Type B pancreatic cell (in vitro differentiated cells): ENCODE results near the gene PACC1. TPM values are rescaled to one million over a fixed set of nuclear protein-coding genes. Genes with fewer than 3 reads are reported as not detected.

Experiments used
- DNase-seq: peaks from one replicate; pipeline ENCODE4 v3.0.0; 2021; ENCODE audit warnings: mixed read lengths; ENCODE audit not compliant: unreplicated experiment; ENCODE audit errors: extremely low spot score
- H3K27ac Mint-ChIP-seq: 2 replicates; pipeline ENCODE4 v1.8.0; 2021; ENCODE audit warnings: mild to moderate bottlenecking, mixed read lengths
- H3K27me3 Mint-ChIP-seq: 2 replicates; pipeline ENCODE4 v1.8.0; 2021; ENCODE audit warnings: mixed read lengths
- H3K36me3 Mint-ChIP-seq: 2 replicates; pipeline ENCODE4 v1.8.0; 2021; ENCODE audit warnings: mixed read lengths
- H3K4me1 Mint-ChIP-seq: one replicate; pipeline ENCODE4 v1.8.0; 2021; ENCODE audit warnings: mixed read lengths; ENCODE audit not compliant: unreplicated experiment
- H3K4me3 Mint-ChIP-seq: 2 replicates; pipeline ENCODE4 v1.8.0; 2021; ENCODE audit warnings: mild to moderate bottlenecking, mixed read lengths
- H3K9me3 Mint-ChIP-seq: 2 replicates; pipeline ENCODE4 v1.8.0; 2021; ENCODE audit warnings: mixed read lengths
- total RNA-seq: library from RNA; stranded (reverse); gene quantifications from 2 replicates; pipeline ENCODE4 v1.2.1, GENCODE V29; 2021; ENCODE audit warnings: low replicate concordance
- TF ChIP-seq, protein P1 (sequence below): fragments of 200-600 bp; sonication (generic); conservative IDR thresholded peaks from 2 replicates; pipeline ENCODE4 v1.5.0; 2021; ENCODE audit warnings: antibody characterized with exemption, mild to moderate bottlenecking

The PACC1 gene
- total RNA-seq, 1 donor from 2014 or later, result 20.4 TPM

DNA sequence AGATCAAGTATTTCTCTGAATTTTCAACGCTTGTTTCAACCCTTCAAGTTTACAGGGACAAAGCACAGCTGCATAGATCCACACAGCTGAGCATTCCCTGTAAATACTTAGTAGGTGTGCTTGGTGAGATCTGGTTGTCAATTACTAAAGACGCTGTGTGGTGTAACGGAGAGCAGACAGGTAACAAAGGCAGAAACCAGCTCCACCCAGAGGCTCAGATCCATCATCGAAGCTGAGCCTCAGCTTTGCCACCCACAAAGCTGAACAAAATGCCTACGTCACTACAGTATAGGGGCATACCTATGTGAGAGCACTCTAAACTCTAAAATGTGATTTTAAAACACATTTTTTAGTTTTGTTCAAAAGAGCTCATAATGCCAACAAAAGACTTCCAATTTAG, 38.7 kb downstream of the PACC1 start:
- Mint-ChIP-seq H3K36me3 (peaks cover 54% of the 10 kb centered on the region), H3K27ac (no peak overlapping the region), H3K4me3 (no peak overlapping the region), H3K27me3 (no peaks in the 10 kb centered on the region), H3K9me3 (no peaks in the 10 kb centered on the region), H3K4me1 (no peaks in the 10 kb centered on the region)
- TF ChIP-seq, protein P1, sequence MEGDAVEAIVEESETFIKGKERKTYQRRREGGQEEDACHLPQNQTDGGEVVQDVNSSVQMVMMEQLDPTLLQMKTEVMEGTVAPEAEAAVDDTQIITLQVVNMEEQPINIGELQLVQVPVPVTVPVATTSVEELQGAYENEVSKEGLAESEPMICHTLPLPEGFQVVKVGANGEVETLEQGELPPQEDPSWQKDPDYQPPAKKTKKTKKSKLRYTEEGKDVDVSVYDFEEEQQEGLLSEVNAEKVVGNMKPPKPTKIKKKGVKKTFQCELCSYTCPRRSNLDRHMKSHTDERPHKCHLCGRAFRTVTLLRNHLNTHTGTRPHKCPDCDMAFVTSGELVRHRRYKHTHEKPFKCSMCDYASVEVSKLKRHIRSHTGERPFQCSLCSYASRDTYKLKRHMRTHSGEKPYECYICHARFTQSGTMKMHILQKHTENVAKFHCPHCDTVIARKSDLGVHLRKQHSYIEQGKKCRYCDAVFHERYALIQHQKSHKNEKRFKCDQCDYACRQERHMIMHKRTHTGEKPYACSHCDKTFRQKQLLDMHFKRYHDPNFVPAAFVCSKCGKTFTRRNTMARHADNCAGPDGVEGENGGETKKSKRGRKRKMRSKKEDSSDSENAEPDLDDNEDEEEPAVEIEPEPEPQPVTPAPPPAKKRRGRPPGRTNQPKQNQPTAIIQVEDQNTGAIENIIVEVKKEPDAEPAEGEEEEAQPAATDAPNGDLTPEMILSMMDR, result no peak
- no peak for DNase-seq

DNA sequence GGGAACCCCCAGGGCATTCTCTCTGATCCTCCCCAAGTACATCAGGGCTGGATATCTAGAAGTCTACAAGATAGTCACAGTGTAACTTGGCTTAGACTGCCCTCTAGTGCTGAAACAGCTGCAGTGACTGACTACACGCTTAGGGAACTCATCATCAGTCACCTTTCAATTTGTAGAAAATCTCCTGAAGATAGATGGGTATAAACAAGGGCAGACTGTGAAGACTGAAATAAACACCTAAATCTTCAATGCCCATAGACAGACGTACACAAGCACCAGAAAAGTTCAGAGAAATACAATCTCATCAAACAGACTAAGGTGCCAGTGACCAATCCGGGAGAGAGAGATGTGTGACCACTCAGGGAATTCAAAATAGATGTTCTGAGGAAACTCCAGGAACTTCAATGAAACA, 46.6 kb downstream of the PACC1 start:
- no peak for DNase-seq
- H3K27me3 Mint-ChIP-seq, result no peaks in the 10 kb centered on the region
- H3K27ac Mint-ChIP-seq, result no peak overlapping the region
- TF ChIP-seq, protein P1, result peak; percentile 86
- H3K36me3 Mint-ChIP-seq, result peaks cover 44% of the 10 kb centered on the region
- H3K4me1 Mint-ChIP-seq, result no peaks in the 10 kb centered on the region
- H3K9me3 Mint-ChIP-seq, result no peaks in the 10 kb centered on the region
- H3K4me3 Mint-ChIP-seq, result no peak overlapping the region

DNA sequence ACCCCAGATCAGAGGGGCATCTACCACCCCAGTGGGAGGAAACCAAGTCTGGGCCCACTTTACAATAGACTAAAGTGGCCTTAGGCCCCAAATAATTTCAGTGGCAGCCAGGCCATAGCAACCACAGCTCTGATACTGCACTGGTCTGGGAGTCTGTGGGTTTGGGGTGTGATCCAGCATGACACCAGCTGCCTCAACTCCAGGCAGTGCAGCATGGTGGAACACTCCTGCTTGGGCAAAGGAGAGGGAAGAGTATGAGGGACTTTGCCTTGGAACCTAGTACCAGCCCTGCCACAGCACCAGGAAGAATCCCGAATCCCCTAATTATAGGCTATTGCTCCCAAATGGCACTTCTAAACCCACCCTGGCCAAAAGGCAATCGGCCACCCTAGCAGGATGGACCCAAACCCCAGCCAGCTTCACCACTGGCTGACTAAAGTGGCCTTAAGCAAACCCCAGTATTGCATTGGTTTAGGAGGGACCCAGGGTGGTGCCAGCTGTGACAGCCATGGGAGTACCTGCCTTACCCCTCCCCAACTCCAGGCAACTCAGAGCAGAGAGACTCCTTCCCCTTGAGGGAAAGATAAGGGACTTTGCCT, 47.1 kb downstream of the PACC1 start:
- Mint-ChIP-seq H3K36me3 (peaks cover 41% of the 10 kb centered on the region), H3K4me3 (no peak overlapping the region), H3K27me3 (no peaks in the 10 kb centered on the region), H3K9me3 (no peaks in the 10 kb centered on the region), H3K4me1 (no peaks in the 10 kb centered on the region), H3K27ac (no peak overlapping the region)
- no peak for DNase-seq
- TF ChIP-seq, protein P1, result no peak

DNA sequence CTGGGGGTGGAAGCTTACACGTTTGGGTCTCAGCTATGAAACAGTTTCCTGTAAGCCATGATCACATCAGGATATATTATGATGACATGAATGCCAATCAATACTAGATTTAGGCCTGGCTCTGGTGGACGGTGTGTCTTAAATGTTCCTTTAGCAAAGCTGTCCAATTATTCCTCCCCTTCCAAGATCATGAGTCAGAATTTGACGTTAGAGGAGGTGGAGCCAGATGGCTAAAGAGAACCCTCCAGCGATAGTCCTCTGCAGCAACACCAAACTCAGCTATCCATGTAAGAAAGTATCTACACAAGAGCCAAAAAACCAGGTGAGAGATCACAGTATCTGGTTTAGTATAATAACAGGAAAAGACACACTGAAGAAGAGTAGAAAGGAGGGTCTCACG, 47.8 kb downstream of the PACC1 start:
- Mint-ChIP-seq H3K27ac (no peak overlapping the region), H3K4me1 (no peaks in the 10 kb centered on the region), H3K4me3 (no peak overlapping the region)

DNA sequence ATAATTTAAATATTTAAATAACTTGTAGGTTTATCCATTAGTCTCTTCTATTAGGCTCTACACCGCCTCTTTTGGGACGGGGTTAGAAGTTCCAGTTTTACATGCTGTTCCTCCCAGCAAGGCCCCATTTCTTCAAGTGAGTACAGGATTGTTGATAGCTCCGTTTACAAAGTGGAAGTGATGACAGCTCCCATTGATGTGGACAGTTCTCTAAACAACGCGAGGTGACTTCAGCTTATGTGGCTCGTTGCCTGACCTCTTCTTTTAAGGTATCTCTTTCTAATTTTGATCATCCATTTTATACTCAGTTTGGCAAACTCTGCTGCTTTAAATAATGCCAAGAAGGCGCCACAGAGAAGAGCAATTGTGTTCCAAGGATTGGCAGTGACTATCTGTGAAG, 49.7 kb downstream of the PACC1 start:
- H3K27me3 Mint-ChIP-seq, result no peaks in the 10 kb centered on the region
- H3K4me1 Mint-ChIP-seq, result no peaks in the 10 kb centered on the region
- H3K9me3 Mint-ChIP-seq, result no peaks in the 10 kb centered on the region
- DNase-seq, result no peak
- TF ChIP-seq, protein P1, result no peak
- peaks cover 32% of the 10 kb centered on the region for H3K36me3 Mint-ChIP-seq
- H3K27ac Mint-ChIP-seq, result no peak overlapping the region
- H3K4me3 Mint-ChIP-seq, result no peak overlapping the region

More for the DNA sequence above, 47.8 kb downstream of the PACC1 start:
- Mint-ChIP-seq H3K9me3 (no peaks in the 10 kb centered on the region), H3K27me3 (no peaks in the 10 kb centered on the region), H3K36me3 (peaks cover 38% of the 10 kb centered on the region)
- no peak for DNase-seq
- TF ChIP-seq, protein P1, result no peak
